ENCODE results near the gene DCST2.

DCST2 gene

GRCh38 chr1:155023627-155024026 lies 10.0 kb downstream of the DCST2 start:
- DNase-seq, result no peak

DNA sequence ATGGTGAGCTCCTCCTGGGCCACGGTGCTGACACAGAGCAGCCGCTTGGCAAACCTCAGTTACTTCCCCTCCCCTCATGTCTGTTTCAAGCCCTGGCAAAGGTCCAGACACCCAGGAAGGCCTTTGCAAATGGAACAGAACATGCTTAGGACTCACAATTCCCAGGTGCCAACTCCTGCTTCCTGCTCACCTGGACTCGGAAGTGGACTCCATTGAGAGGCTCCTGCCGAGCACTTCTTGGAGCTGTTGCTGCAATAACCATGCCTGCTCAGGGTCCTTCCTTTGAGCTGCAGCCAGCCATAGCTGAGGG lies 10.7 kb downstream of the DCST2 start:
- no peak for DNase-seq

- DNase-seq, result no peak
These were observed 11.2 kb downstream of the DCST2 start for GRCh38 chr1:155022136-155022926.

GRCh38 chr1:155019377-155020245 lies 14.0 kb downstream of the DCST2 start:
- DNase-seq, result no peak

GRCh38 chr1:155018617-155019348 lies 14.8 kb downstream of the DCST2 start:
- DNase-seq, result no peak

DNA sequence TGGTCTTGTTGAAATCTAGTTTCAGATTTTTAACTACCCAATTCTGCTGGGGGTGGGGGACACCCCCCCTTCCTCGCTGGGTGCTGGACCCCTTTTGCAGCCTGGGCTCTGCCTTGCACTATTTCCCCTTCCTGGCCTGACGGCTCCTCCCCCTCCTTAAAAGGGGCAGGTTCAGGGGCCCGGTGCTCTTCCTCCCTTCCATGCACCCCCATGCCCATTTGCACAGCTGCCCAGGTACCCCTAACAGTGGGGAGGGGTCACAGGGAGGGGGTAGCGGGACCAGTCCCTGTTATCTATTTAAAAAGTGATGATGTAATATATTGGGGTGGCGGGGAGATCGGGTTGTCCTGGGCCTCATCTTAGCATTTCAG lies 15.7 kb downstream of the DCST2 start:
- no peak for DNase-seq

GRCh38 chr1:155017041-155017945 lies 16.3 kb downstream of the DCST2 start:
- peak; percentile 94 to 96 for DNase-seq

GRCh38 chr1:155016231-155016831 lies 17.2 kb downstream of the DCST2 start:
- peak; percentile 35 to 47 for DNase-seq

- DNase-seq, result peak in 1 of 2 experiments; percentile 34
These were observed 17.9 kb downstream of the DCST2 start for GRCh38 chr1:155015527-155016230.

DNA sequence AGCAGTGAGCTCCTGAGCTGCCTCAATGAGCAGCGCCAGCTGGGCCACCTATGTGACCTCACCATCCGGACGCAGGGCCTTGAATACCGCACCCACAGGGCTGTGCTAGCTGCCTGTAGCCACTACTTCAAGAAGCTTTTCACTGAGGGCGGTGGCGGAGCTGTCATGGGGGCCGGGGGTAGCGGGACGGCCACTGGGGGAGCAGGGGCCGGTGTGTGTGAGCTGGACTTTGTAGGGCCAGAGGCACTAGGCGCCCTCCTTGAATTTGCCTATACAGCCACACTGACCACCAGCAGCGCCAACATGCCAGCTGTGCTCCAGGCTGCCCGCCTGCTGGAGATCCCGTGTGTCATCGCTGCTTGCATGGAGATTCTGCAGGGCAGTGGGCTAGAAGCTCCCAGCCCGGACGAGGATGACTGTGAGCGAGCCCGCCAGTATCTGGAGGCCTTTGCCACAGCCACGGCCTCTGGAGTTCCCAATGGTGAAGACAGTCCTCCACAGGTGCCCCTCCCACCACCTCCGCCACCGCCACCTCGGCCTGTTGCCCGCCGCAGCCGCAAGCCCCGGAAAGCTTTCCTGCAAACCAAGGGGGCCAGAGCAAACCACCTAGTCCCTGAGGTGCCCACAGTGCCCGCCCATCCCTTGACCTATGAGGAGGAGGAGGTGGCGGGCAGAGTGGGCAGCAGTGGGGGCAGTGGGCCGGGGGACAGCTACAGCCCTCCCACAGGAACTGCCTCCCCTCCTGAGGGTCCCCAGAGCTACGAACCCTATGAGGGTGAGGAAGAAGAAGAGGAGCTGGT lies 18.7 kb downstream of the DCST2 start:
- DNase-seq, result no peak

- DNase-seq, result no peak
These were observed 19.9 kb downstream of the DCST2 start for GRCh38 chr1:155013632-155014031.

- DNase-seq, result no peak
These were observed 20.6 kb downstream of the DCST2 start for GRCh38 chr1:155012776-155013602.

DNA sequence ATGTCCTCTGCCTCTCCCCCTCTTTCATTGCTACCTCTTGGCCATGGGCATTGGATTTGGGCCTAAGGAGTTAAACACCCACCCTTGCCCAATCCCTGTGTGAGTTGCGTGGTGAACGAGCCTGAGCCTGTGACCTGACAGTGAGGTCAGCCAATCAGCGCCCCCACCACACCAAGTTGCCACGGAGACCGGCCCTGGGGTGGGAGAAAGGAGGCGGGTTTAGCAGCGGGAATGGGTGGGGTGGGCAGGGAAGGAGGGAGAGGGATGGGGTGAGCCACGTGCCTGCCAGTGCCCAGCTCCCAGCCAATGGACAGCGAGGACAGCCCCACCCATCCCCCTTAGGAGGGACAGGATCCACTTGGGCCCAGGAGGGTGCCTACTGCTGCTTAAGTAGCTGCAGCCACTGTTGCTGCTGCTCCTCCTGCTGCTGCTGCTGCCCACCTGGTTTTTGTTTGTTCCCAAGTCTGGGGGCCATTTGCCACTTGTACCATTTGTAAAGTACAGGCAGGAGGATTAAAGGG lies 21.5 kb downstream of the DCST2 start:
- peak; percentile 46 to 59 for DNase-seq

- DNase-seq, result no peak
These were observed 22.1 kb downstream of the DCST2 start for GRCh38 chr1:155011437-155012025.

- DNase-seq, result no peak
These were observed 22.6 kb downstream of the DCST2 start for GRCh38 chr1:155011004-155011416.

DNA sequence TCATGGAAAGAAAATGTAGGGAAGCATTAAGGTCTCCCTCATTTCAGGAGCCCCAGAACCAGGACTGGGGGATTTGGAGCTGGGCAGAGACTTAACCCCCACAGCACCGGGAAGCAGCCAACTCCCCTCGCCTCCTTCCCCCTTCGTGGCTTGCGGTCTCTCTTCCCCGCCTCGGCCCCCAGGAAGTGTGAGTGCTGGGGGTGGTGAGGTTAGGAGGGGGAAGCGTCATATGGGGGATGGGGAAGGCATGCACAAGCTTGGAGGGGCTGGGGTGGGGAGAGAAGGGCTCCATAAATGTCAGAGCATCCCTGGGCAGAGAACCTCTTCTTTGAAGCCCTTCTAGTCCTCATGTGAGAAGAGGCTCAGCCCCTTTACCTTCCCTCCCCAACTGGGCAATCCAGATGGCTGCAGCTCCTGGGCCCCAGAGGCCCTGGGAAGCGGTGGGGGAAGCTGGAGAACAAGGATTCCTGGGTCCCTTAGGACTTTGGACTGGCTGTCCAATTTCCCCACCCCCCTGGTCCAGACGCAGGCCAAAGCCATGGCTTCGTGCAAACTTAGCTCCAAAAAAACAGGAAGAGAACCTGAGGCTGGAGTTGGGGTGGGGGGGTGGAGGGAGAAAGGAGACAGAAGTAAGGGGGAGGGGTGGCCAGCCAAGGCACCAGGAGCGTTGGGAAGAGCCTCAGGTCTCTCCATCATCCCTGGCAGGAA lies 23.2 kb downstream of the DCST2 start:
- DNase-seq, result peak; percentile 55 to 56

GRCh38 chr1:155009742-155010141 lies 23.8 kb downstream of the DCST2 start:
- DNase-seq, result no peak

GRCh38 chr1:155009221-155009711 lies 24.3 kb downstream of the DCST2 start:
- DNase-seq, result peak; percentile 43 to 51

All from activated T-cell treated with anti-CD3 and anti-CD28 coated beads, Interleukin-2, amount 50 U/mL, for 48 hours (primary cell).